Measurements from ENCODE around the gene TAF5.

DNA sequence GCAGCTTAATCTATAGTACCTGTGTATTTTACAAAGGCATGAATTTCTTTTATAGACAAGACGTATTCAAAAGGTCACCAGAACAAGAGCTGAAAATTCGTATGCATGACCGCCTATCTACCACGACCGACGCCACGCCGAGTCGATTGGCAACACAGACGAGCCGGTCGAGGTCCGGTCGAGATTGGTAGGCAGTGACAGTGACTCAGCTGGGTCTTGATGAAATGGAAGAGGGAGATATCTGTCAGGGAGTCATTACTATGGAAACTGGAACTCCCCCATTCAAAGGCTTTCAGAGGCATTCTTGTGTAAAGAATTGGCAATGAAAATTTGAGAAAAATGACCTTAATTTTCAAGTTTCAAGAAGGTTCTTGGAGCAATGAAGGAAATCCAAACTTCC lies 26.4 kb downstream of the TAF5 start:
- TF ChIP-seq, protein P1, sequence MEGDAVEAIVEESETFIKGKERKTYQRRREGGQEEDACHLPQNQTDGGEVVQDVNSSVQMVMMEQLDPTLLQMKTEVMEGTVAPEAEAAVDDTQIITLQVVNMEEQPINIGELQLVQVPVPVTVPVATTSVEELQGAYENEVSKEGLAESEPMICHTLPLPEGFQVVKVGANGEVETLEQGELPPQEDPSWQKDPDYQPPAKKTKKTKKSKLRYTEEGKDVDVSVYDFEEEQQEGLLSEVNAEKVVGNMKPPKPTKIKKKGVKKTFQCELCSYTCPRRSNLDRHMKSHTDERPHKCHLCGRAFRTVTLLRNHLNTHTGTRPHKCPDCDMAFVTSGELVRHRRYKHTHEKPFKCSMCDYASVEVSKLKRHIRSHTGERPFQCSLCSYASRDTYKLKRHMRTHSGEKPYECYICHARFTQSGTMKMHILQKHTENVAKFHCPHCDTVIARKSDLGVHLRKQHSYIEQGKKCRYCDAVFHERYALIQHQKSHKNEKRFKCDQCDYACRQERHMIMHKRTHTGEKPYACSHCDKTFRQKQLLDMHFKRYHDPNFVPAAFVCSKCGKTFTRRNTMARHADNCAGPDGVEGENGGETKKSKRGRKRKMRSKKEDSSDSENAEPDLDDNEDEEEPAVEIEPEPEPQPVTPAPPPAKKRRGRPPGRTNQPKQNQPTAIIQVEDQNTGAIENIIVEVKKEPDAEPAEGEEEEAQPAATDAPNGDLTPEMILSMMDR (IDR thresholded peaks at IDR 0.05) = no peak
- no peak for TF ChIP-seq POLR2A (IDR thresholded peaks at IDR 0.05)
